Measurements from ENCODE around the gene XPC.

- TF ChIP-seq POLR2A (IDR thresholded peaks at IDR 0.05; ENCODE audit: low read length), result no peak
- no peak for TF ChIP-seq GATA1 (IDR thresholded peaks at IDR 0.05; ENCODE audit: low read depth, low read length)
Measured at GRCh38 chr3:14158370-14158769, 20.0 kb downstream of the XPC start.
